GM13976 (cell line): ENCODE results near the gene WDR59.

ENCODE experiments used
- DNase-seq: peaks from one replicate; pipeline ENCODE4 v3.0.0; 2012; ENCODE audit warnings: low spot score
- in situ Hi-C: fragments of 300-500 bp; cut with MboI; formaldehyde crosslinking; loops from one replicate; pipeline ENCODE4 v1.12.0; 2022; ENCODE audit warnings: low sequenced_read_pairs, mixed read lengths, inconsistent platforms; ENCODE audit not compliant: unreplicated experiment
- TF ChIP-seq, protein P1 (sequence below): IDR thresholded peaks from 2 replicates; pipeline ENCODE4 v1.5.1; 2012; ENCODE audit warnings: borderline replicate concordance, mild to moderate bottlenecking; ENCODE audit not compliant: insufficient read depth; ENCODE audit errors: extremely low read depth, missing control alignments, control extremely low read depth

The WDR59 gene, protein sequence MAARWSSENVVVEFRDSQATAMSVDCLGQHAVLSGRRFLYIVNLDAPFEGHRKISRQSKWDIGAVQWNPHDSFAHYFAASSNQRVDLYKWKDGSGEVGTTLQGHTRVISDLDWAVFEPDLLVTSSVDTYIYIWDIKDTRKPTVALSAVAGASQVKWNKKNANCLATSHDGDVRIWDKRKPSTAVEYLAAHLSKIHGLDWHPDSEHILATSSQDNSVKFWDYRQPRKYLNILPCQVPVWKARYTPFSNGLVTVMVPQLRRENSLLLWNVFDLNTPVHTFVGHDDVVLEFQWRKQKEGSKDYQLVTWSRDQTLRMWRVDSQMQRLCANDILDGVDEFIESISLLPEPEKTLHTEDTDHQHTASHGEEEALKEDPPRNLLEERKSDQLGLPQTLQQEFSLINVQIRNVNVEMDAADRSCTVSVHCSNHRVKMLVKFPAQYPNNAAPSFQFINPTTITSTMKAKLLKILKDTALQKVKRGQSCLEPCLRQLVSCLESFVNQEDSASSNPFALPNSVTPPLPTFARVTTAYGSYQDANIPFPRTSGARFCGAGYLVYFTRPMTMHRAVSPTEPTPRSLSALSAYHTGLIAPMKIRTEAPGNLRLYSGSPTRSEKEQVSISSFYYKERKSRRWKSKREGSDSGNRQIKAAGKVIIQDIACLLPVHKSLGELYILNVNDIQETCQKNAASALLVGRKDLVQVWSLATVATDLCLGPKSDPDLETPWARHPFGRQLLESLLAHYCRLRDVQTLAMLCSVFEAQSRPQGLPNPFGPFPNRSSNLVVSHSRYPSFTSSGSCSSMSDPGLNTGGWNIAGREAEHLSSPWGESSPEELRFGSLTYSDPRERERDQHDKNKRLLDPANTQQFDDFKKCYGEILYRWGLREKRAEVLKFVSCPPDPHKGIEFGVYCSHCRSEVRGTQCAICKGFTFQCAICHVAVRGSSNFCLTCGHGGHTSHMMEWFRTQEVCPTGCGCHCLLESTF

DNA sequence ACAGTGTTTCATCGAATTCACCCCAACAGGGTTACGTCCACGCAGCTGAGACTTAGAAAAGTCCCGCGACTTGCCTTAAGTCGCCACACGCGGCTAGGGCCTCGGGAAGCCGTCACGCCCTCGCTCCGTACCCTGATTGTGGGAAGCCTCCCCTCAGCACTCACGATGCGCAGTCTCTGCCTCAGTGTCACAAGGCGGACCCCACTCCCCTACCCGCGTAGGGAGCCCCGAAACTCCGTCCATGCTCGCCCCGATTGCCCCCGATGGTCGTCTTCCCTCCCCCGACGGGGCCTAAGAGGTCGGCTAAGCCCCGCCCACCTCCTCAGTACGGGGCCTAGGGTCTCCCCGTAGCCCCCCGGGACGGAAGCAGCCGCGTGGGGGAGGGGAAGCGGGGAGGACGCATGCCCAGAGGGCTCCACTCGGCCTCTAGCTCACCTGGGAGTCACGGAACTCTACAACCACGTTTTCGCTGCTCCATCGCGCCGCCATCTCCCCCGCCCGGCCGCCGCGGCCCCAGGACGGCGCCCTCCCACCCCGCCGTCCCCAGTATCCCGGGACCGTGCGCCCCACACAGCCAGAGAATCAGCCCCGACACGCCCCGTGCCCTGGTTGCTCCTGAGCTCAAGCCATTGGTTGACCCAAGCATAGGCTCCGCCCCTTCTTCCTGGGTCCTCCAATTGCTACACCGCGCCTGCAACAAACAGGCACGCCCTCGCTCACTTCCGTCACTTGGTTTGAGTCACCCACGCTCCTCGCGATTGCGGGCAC is at the start of gene WDR59:
Gene WDR59 (minus strand): TSS at position 595 of the 768 bp plus-strand sequence. CDS start 106 bp downstream, at position 489.
- TF ChIP-seq, protein P1, sequence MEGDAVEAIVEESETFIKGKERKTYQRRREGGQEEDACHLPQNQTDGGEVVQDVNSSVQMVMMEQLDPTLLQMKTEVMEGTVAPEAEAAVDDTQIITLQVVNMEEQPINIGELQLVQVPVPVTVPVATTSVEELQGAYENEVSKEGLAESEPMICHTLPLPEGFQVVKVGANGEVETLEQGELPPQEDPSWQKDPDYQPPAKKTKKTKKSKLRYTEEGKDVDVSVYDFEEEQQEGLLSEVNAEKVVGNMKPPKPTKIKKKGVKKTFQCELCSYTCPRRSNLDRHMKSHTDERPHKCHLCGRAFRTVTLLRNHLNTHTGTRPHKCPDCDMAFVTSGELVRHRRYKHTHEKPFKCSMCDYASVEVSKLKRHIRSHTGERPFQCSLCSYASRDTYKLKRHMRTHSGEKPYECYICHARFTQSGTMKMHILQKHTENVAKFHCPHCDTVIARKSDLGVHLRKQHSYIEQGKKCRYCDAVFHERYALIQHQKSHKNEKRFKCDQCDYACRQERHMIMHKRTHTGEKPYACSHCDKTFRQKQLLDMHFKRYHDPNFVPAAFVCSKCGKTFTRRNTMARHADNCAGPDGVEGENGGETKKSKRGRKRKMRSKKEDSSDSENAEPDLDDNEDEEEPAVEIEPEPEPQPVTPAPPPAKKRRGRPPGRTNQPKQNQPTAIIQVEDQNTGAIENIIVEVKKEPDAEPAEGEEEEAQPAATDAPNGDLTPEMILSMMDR: no peak
- in situ Hi-C loops: no loop called here

DNA sequence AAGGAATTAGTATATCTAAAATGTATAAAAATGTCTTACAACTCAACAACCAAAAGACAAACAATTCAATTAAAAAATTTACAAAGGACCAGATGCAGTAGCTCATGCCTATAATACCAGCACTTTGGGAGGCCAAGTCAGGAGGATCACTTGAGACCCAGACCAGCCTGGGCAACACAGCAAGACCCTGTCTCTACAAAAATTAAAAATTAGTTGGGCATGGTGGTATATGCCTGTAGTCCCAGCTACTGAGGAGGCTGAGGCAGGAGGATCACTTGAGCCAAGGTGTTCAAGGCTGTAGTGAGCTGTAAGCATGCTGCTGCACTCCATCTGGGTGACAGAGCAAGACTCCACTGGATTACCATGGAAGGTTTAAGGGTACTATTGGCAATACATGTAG is 47.7 kb upstream of the WDR59 start:
- in situ Hi-C loops: no loop called here
- no peak for DNase-seq
- TF ChIP-seq, protein P1: no peak

More for the DNA sequence above, at the start of gene WDR59:
- DNase-seq: peak; percentile 98

DNA sequence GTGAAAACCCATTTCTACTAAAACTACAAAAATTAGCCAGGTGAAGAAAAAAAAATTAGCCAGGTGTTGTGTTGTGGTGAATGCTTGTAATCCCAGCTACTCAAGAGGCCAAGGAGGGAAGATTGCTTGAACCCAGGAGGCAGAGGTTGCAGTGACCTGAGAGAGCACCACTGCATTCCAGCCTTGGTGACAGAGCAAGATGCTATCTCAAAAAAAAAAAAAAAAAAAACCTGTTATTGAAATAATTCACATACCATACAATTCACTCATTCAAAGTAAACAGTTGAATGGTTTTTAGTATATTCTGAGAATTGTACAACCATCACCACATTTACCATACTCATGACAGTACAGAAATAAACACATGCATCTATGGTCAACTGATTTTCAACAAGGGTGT is 44.9 kb upstream of the WDR59 start:
- in situ Hi-C loops: no loop called here
- DNase-seq: no peak
- TF ChIP-seq, protein P1: no peak

DNA sequence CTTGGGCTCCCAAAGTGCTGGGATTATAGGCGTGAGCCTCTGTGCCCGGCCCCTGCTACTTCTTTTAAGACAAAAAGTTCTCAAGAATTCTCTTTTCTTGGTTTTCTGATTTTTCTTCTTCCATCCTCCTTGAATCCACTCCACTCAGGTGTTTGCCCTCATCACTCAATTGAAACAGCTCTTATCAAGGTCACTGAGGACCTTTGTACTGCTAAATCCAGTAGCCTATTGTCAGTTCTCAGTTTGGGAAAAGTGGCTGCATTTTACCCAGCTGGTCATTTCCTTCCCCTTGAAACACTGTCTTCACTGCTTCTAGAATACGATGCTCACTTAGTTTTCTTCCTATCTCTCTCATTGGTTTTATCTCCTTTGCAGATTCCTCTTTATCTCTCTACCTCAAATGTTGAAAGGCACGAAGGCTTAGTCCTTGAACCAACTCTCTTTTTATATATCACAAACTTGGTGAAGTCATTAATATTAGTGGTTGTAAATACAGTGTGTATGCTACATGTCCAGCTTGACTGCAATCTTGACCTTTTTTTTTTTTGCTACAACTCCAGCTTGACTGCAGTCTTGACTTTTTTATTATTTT is 43.7 kb upstream of the WDR59 start:
- in situ Hi-C loops: no loop called here
- no peak for DNase-seq
- TF ChIP-seq, protein P1: no peak

DNA sequence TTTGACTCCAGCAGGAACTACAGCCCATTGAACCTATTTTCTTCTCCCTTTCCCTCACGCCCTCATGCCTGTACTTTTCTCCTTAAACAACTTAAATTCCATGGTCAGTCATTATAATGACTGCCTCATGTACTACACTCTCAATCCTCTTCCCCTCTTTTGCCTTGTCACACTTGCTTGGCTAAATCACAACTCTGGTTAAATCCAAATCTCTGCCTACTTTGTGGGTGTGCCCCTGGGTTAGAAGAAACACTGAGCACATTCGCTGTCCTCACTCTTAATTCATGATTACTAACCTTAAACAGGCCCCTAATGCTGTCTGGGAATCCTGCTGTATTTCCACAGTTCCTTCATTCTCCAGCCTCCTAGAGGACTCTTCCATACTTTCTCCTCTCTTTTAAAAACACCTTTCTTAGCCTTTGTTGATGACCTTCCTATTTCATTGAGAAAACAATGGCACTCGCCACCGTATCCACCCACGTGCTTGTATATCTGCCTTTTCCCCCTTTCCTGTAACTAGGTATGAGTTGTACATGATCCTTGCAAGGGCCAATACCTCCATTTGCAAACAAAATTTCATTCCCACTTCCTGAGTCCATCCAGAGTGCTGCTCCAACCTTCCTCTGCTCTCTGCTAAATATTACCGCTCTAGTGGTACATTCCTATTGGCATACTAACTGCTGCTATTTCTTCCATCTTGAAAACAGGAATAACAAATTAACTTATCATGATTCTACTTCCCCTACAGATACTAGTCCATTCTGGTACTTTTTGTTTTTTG is 42.8 kb upstream of the WDR59 start:
- in situ Hi-C loops: no loop called here
- TF ChIP-seq, protein P1: no peak

More for the DNA sequence above, 42.8 kb upstream of the WDR59 start:
- DNase-seq: no peak
